ENCODE measurements around the gene ALKBH4. TPM values are rescaled to one million over a fixed set of nuclear protein-coding genes. Genes with fewer than 3 reads are reported as not detected.
"Not testable (repeated sequence)": the region's sequence is repeated elsewhere in the genome, so short reads cannot be mapped to it uniquely, and the experiment has no call there.

The ALKBH4 gene
- total and polyA plus RNA-seq, 3 donors from 2014 or later = 9.3 to 27.7 (median 26.7) TPM

GRCh38 chr7:102410123-102410522 is 54.5 kb downstream of the ALKBH4 start:
- intact Hi-C loops (cut with DNase I; ENCODE audit: low total_unique reads) = no loop called here
- Histone ChIP-seq H3K27ac (no peak overlapping the region), H3K4me3 (no peak overlapping the region), H3K27me3 (no peaks in the 10 kb centered on the region), H3K4me1 (no peaks in the 10 kb centered on the region), H3K9me3 (no peaks in the 10 kb centered on the region), H3K36me3 (ENCODE audit: low read depth, missing control alignments) (no peaks in the 10 kb centered on the region)
- no peak for DNase-seq
- WGBS, 2 donors = 76 to 82% methylated on average over 6 of the region's 6 CpGs
- no peak for TF ChIP-seq POLR2A (IDR thresholded peaks at IDR 0.05)

DNA sequence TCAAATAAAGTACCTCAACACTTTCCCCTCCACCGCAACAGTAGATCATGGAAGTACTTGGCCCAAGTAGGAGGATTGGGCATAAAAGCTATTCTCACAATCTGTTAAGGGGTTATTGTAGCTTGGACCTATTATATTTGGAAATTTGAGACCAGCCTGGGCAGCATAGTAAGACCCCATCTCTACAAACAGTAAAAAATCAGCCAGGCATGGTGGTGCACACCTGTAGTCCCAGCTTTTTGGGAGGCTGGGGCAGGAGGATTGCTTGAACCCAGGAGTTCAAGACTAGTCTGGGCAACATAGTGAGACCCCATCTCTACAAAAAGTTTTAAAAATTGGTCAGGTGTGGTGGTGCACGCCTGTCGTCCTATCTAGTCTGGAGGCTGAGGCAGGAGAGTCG is 55.3 kb downstream of the ALKBH4 start:
- WGBS, 2 donors = 95 to 97% methylated on average over 4 of the region's 4 CpGs
- intact Hi-C loops (cut with DNase I; ENCODE audit: low total_unique reads) = no loop called here
- DNase-seq = no peak
- no peaks in the 10 kb centered on the region for H3K27me3 ChIP-seq
- no peaks in the 10 kb centered on the region for H3K4me1 ChIP-seq
- H3K36me3 ChIP-seq (ENCODE audit: low read depth, missing control alignments) = no peaks in the 10 kb centered on the region
- no peaks in the 10 kb centered on the region for H3K9me3 ChIP-seq
- TF ChIP-seq CTCF (IDR thresholded peaks at IDR 0.05) (no peak), POLR2A (IDR thresholded peaks at IDR 0.05) (no peak)
- no peak overlapping the region for H3K4me3 ChIP-seq
- H3K27ac ChIP-seq = no peak overlapping the region

GRCh38 chr7:102408530-102408929 is 56.1 kb downstream of the ALKBH4 start:
- intact Hi-C loops (cut with DNase I; ENCODE audit: low total_unique reads); H3K9me3 ChIP-seq; H3K27ac ChIP-seq; DNase-seq; H3K36me3 ChIP-seq (ENCODE audit: low read depth, missing control alignments); H3K4me1 ChIP-seq; H3K4me3 ChIP-seq; H3K27me3 ChIP-seq: not testable (repeated sequence)
- 90 to 91% methylated on average over 5 to 6 of the region's 6 CpGs for WGBS, 2 donors

- intact Hi-C loops (cut with DNase I; ENCODE audit: low total_unique reads) = no loop called here
- Histone ChIP-seq H3K36me3 (ENCODE audit: low read depth, missing control alignments) (no peaks in the 10 kb centered on the region), H3K4me1 (no peaks in the 10 kb centered on the region), H3K9me3 (no peaks in the 10 kb centered on the region), H3K27me3 (no peaks in the 10 kb centered on the region), H3K27ac (no peak overlapping the region), H3K4me3 (no peak overlapping the region)
- no peak for DNase-seq
- 94 to 98% methylated on average over 6 of the region's 6 CpGs for WGBS, 2 donors
- TF ChIP-seq CTCF (IDR thresholded peaks at IDR 0.05) = no peak
- TF ChIP-seq POLR2A (IDR thresholded peaks at IDR 0.05) = no peak
These were observed 56.8 kb downstream of the ALKBH4 start for GRCh38 chr7:102407910-102408309.

Small RNA genes within 50 kb of the gene (microRNA-seq; reads per million reads assigned to microRNA genes)
- gene MIR4467 (ENCODE audit: borderline number of aligned reads in 2 of 2, borderline replicate concordance in 1 of 2) (0.69 to 5.6 reads per million in 2 donors), gene MIR5090 (ENCODE audit: borderline number of aligned reads in 2 of 2, borderline replicate concordance in 1 of 2) (3.5 to 4.8 reads per million in 2 donors)

Other genes starting within 250 kb of the ALKBH4 start
- 10 to 100 TPM; 22.8 to 26.6 TPM for gene SH2B2, start 178.0 kb downstream of the ALKBH4 start, total RNA-seq
- gene SH2B2, start 178.0 kb downstream of the ALKBH4 start, polyA plus RNA-seq (ENCODE audit: insufficient read depth, low read depth, low replicate concordance) = 4.6 TPM
- 1 to 10 TPM; 2.3 to 5.2 TPM for gene SPDYE6, start 108.4 kb downstream of the ALKBH4 start, total RNA-seq
- 6.7 TPM for gene SPDYE6, start 108.4 kb downstream of the ALKBH4 start, polyA plus RNA-seq (ENCODE audit: insufficient read depth, low read depth, low replicate concordance)
- 10 to 100 TPM; 52.5 to 71.1 TPM for gene PRKRIP1, start 68.5 kb downstream of the ALKBH4 start, total RNA-seq
- 50.8 TPM for gene PRKRIP1, start 68.5 kb downstream of the ALKBH4 start, polyA plus RNA-seq (ENCODE audit: insufficient read depth, low read depth, low replicate concordance)
- gene ORAI2, start 31.3 kb downstream of the ALKBH4 start, total RNA-seq = 10 to 100 TPM in 1 of 2 donors, 1 to 10 TPM in 1; 9.7 to 10.3 TPM
- gene ORAI2, start 31.3 kb downstream of the ALKBH4 start, polyA plus RNA-seq (ENCODE audit: insufficient read depth, low read depth, low replicate concordance) = 9.9 TPM
- gene LRWD1, start 121 bp upstream of the ALKBH4 start, total RNA-seq = 100 to 1,000 TPM; 221 to 350 TPM
- gene LRWD1, start 121 bp upstream of the ALKBH4 start, polyA plus RNA-seq (ENCODE audit: insufficient read depth, low read depth, low replicate concordance) = 540 TPM
- gene POLR2J, start 14.1 kb upstream of the ALKBH4 start, total RNA-seq = 10 to 100 TPM; 33.9 to 46.0 TPM
- gene POLR2J, start 14.1 kb upstream of the ALKBH4 start, polyA plus RNA-seq (ENCODE audit: insufficient read depth, low read depth, low replicate concordance) = 73.1 TPM
- 10 to 100 TPM; 11.5 to 15.7 TPM for gene RASA4B, start 52.9 kb upstream of the ALKBH4 start, total RNA-seq
- gene RASA4B, start 52.9 kb upstream of the ALKBH4 start, polyA plus RNA-seq (ENCODE audit: insufficient read depth, low read depth, low replicate concordance) = 18.5 TPM
- 10 to 100 TPM in 1 of 2 donors, 1 to 10 TPM in 1; 5.6 to 10.5 TPM for gene UPK3BL2, start 78.8 kb upstream of the ALKBH4 start, total RNA-seq
- 4.4 TPM for gene UPK3BL2, start 78.8 kb upstream of the ALKBH4 start, polyA plus RNA-seq (ENCODE audit: insufficient read depth, low read depth, low replicate concordance)
- 10 to 100 TPM in 1 of 2 donors, 1 to 10 TPM in 1; 5.4 to 15.6 TPM for gene SPDYE2, start 86.4 kb upstream of the ALKBH4 start, total RNA-seq
- 19.5 TPM for gene SPDYE2, start 86.4 kb upstream of the ALKBH4 start, polyA plus RNA-seq (ENCODE audit: insufficient read depth, low read depth, low replicate concordance)
- 10 to 100 TPM; 31.3 to 45.5 TPM for gene POLR2J3, start 107.7 kb upstream of the ALKBH4 start, total RNA-seq
- gene POLR2J3, start 107.7 kb upstream of the ALKBH4 start, polyA plus RNA-seq (ENCODE audit: insufficient read depth, low read depth, low replicate concordance) = 66.4 TPM
- gene RASA4, start 151.9 kb upstream of the ALKBH4 start, total RNA-seq = 10 to 100 TPM; 28.0 to 49.0 TPM
- gene RASA4, start 151.9 kb upstream of the ALKBH4 start, polyA plus RNA-seq (ENCODE audit: insufficient read depth, low read depth, low replicate concordance) = 43.3 TPM
- 10 to 100 TPM; 22.5 to 24.2 TPM for gene UPK3BL1, start 177.9 kb upstream of the ALKBH4 start, total RNA-seq
- gene UPK3BL1, start 177.9 kb upstream of the ALKBH4 start, polyA plus RNA-seq (ENCODE audit: insufficient read depth, low read depth, low replicate concordance) = 27.4 TPM
- 10 to 100 TPM in 1 of 2 donors, 1 to 10 TPM in 1; 1.4 to 10.6 TPM for gene SPDYE2B, start 185.5 kb upstream of the ALKBH4 start, total RNA-seq
- gene SPDYE2B, start 185.5 kb upstream of the ALKBH4 start, polyA plus RNA-seq (ENCODE audit: insufficient read depth, low read depth, low replicate concordance) = 3.3 TPM
- gene POLR2J2, start 206.8 kb upstream of the ALKBH4 start, total RNA-seq = 10 to 100 TPM in 1 of 2 donors, 1 to 10 TPM in 1; 7.6 to 10.2 TPM
- gene POLR2J2, start 206.8 kb upstream of the ALKBH4 start, polyA plus RNA-seq (ENCODE audit: insufficient read depth, low read depth, low replicate concordance) = 1.4 TPM